Measurements from ENCODE around the gene DNAJC22. TPM values are rescaled to one million over a fixed set of nuclear protein-coding genes. Genes with fewer than 3 reads are reported as not detected.

Gene DNAJC22
- total and polyA plus RNA-seq, 2 experiments from 2014 or later, result 0.33 to 0.48 TPM

- Histone ChIP-seq H3K27me3 (peaks cover 82% of the 10 kb centered on the region), H3K9me3 (ENCODE audit: low read depth) (no peaks in the 10 kb centered on the region), H3K4me1 (ENCODE audit: low read depth) (no peaks in the 10 kb centered on the region), H3K36me3 (no peaks in the 10 kb centered on the region), H3K27ac (no peak overlapping the region), H3K4me3 (no peak overlapping the region)
- no peak for TF ChIP-seq CTCF (IDR thresholded peaks at IDR 0.05; ENCODE audit: low read depth, low read length)
- DNase-seq (ENCODE audit: low read depth in 1 of 2, low spot score in 1 of 2), result no peak
Observed at GRCh38 chr12:49352351-49352750, 5.7 kb downstream of the DNAJC22 start.

GRCh38 chr12:49355913-49356312 is 9.2 kb downstream of the DNAJC22 start:
- no peaks in the 10 kb centered on the region for H3K4me1 ChIP-seq (ENCODE audit: low read depth)
- H3K27ac ChIP-seq, result no peak overlapping the region
- DNase-seq (ENCODE audit: low read depth in 1 of 2, low spot score in 1 of 2), result no peak
- no peaks in the 10 kb centered on the region for H3K36me3 ChIP-seq
- no peak for TF ChIP-seq CTCF (IDR thresholded peaks at IDR 0.05; ENCODE audit: low read depth, low read length)
- no peak overlapping the region for H3K4me3 ChIP-seq
- H3K27me3 ChIP-seq, result peaks cover 48% of the 10 kb centered on the region
- H3K9me3 ChIP-seq (ENCODE audit: low read depth), result no peaks in the 10 kb centered on the region

GRCh38 chr12:49357103-49357678 is 10.5 kb downstream of the DNAJC22 start:
- DNase-seq (ENCODE audit: low read depth in 1 of 2, low spot score in 1 of 2), result peak in 1 of 2 donors; percentile 75
- H3K9me3 ChIP-seq (ENCODE audit: low read depth), result no peaks in the 10 kb centered on the region

GRCh38 chr12:49358483-49359141 is 11.9 kb downstream of the DNAJC22 start:
- Histone ChIP-seq H3K9me3 (ENCODE audit: low read depth) (no peaks in the 10 kb centered on the region), H3K27ac (no peak overlapping the region), H3K4me1 (ENCODE audit: low read depth) (no peaks in the 10 kb centered on the region), H3K4me3 (no peak overlapping the region), H3K36me3 (no peaks in the 10 kb centered on the region), H3K27me3 (peaks cover 28% of the 10 kb centered on the region)
- DNase-seq (ENCODE audit: low read depth in 1 of 2, low spot score in 1 of 2), result peak; percentile 80 to 83
- TF ChIP-seq CTCF (IDR thresholded peaks at IDR 0.05; ENCODE audit: low read depth, low read length), result peak; percentile 79

More at GRCh38 chr12:49357103-49357678, 10.5 kb downstream of the DNAJC22 start:
- Histone ChIP-seq H3K4me1 (ENCODE audit: low read depth) (no peaks in the 10 kb centered on the region), H3K36me3 (no peaks in the 10 kb centered on the region), H3K27ac (no peak overlapping the region), H3K4me3 (no peak overlapping the region), H3K27me3 (peaks cover 40% of the 10 kb centered on the region)
- peak; percentile 49 for TF ChIP-seq CTCF (IDR thresholded peaks at IDR 0.05; ENCODE audit: low read depth, low read length)

- Histone ChIP-seq H3K4me3 (no peak overlapping the region), H3K9me3 (ENCODE audit: low read depth) (no peaks in the 10 kb centered on the region), H3K4me1 (ENCODE audit: low read depth) (no peaks in the 10 kb centered on the region), H3K27ac (no peak overlapping the region), H3K36me3 (no peaks in the 10 kb centered on the region), H3K27me3 (peaks cover 17% of the 10 kb centered on the region)
- DNase-seq (ENCODE audit: low read depth in 1 of 2, low spot score in 1 of 2), result no peak
- TF ChIP-seq CTCF (IDR thresholded peaks at IDR 0.05; ENCODE audit: low read depth, low read length), result no peak
Observed at GRCh38 chr12:49359671-49360070, 13.0 kb downstream of the DNAJC22 start.

Measured in cardiac muscle cell (in vitro differentiated cells and primary cell).